ENCODE measurements around the gene MYO1A.

The MYO1A gene

GRCh38 chr12:57095440-57095839 is 45.5 kb upstream of the MYO1A start:
- no peak for TF ChIP-seq CTCF (IDR thresholded peaks at IDR 0.05; ENCODE audit: insufficient read depth, missing control alignments)
- FAIRE-seq (no peak), DNase-seq (ENCODE audit: insufficient read length, low spot score) (no peak)

- no peak for FAIRE-seq
- no peak for TF ChIP-seq CTCF (IDR thresholded peaks at IDR 0.05; ENCODE audit: insufficient read depth, missing control alignments)
- DNase-seq (ENCODE audit: insufficient read length, low spot score) = no peak
Observed at GRCh38 chr12:57094208-57095160, 44.6 kb upstream of the MYO1A start.

- DNase-seq (ENCODE audit: insufficient read length, low spot score) = peak; percentile 89
- FAIRE-seq = no peak
- TF ChIP-seq CTCF (IDR thresholded peaks at IDR 0.05; ENCODE audit: insufficient read depth, missing control alignments) = peak; percentile 59
Observed at GRCh38 chr12:57093415-57094207, 43.7 kb upstream of the MYO1A start.

DNA sequence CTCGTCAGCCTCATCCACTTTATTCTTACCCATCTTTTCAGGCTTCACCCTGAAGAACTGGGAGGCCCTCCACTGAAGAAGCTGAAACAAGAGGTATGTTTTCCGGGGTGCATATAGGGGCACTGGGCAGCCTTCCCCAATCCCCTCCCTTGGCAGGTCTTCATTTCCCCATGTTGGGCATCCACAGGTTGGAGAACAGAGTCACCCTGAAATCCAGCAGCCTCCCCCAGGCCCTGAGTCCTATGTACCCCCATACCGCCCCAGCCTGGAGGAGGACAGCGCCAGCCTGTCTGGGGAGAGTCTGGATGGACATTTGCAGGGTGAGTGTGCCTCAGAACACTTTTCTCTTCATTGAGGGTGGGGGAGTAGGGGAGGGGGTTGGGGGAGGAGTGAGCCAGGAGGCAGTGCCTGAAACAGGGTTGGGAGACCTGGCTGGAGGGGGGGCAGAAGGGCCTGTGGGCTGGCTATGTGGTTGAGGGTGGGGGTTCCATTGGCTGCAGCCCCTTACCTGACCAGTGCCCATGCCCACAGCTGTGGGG is 43.0 kb upstream of the MYO1A start:
- DNase-seq (ENCODE audit: insufficient read length, low spot score) = no peak
- FAIRE-seq = no peak
- TF ChIP-seq CTCF (IDR thresholded peaks at IDR 0.05; ENCODE audit: insufficient read depth, missing control alignments) = no peak

GRCh38 chr12:57092529-57092862 is 42.6 kb upstream of the MYO1A start:
- no peak for TF ChIP-seq CTCF (IDR thresholded peaks at IDR 0.05; ENCODE audit: insufficient read depth, missing control alignments)
- FAIRE-seq (no peak), DNase-seq (ENCODE audit: insufficient read length, low spot score) (no peak)

GRCh38 chr12:57091638-57092528 is 42.0 kb upstream of the MYO1A start:
- TF ChIP-seq CTCF (IDR thresholded peaks at IDR 0.05; ENCODE audit: insufficient read depth, missing control alignments) = no peak
- no peak for FAIRE-seq
- no peak for DNase-seq (ENCODE audit: insufficient read length, low spot score)

Data from D721Med (cell line).